Right renal pelvis (tissue), 4 donors: ENCODE measurements around the gene ZNF501. TPM values are rescaled to one million over a fixed set of nuclear protein-coding genes. Genes with fewer than 3 reads are reported as not detected.

Experiments used
- polyA plus RNA-seq, 4 donors: library from polyadenylated mRNA; unstranded; fragments of 120-200 nt; gene quantifications; one replicate each; pipeline ENCODE4 v1.2.1, GENCODE V29; 2013; ENCODE audit not compliant: insufficient read length in 4 of 4

Gene ZNF501
- polyA plus RNA-seq, 4 donors: 11.3 to 13.0 (median 11.9) TPM

Other genes starting within 250 kb of the ZNF501 start
- 10 to 100 TPM; 16.2 to 19.4 (median 17.4) TPM for gene ZKSCAN7, start 174.4 kb upstream of the ZNF501 start, polyA plus RNA-seq
- 10 to 100 TPM in 2 of 4 donors, 1 to 10 TPM in 2; 8.2 to 13.7 (median 10.3) TPM for gene ZNF660, start 144.7 kb upstream of the ZNF501 start, polyA plus RNA-seq
- gene ZNF197, start 104.6 kb upstream of the ZNF501 start, polyA plus RNA-seq: 10 to 100 TPM; 30.5 to 36.5 (median 34.7) TPM
- gene ZNF35, start 80.9 kb upstream of the ZNF501 start, polyA plus RNA-seq: 10 to 100 TPM in 3 of 4 donors, 1 to 10 TPM in 1; 9.4 to 11.6 (median 10.5) TPM
- 10 to 100 TPM; 11.2 to 13.6 (median 13.5) TPM for gene ZNF502, start 17.0 kb upstream of the ZNF501 start, polyA plus RNA-seq
- 10 to 100 TPM; 49.0 to 74.8 (median 64.7) TPM for gene KIAA1143, start 32.0 kb downstream of the ZNF501 start, polyA plus RNA-seq
- gene KIF15, start 32.2 kb downstream of the ZNF501 start, polyA plus RNA-seq: 10 to 100 TPM; 22.0 to 23.9 (median 22.2) TPM
- 10 to 100 TPM; 26.7 to 31.5 (median 28.7) TPM for gene TMEM42, start 132.3 kb downstream of the ZNF501 start, polyA plus RNA-seq
- under 1 TPM in 3 of 4 donors, not detected in 1; 0.06 to 0.11 (median 0.06) TPM for gene TGM4, start 145.0 kb downstream of the ZNF501 start, polyA plus RNA-seq
- gene ZDHHC3, start 246.5 kb downstream of the ZNF501 start, polyA plus RNA-seq: 10 to 100 TPM; 79.5 to 92.4 (median 88.8) TPM
- gene EXOSC7, start 246.6 kb downstream of the ZNF501 start, polyA plus RNA-seq: 10 to 100 TPM; 45.4 to 51.1 (median 48.7) TPM